22Rv1 (cell line): ENCODE results near the gene DMD.

Experiments used
- CTCF ChIP-seq: fragments of 450-650 bp; IDR thresholded peaks from 2 replicates; pipeline ENCODE4 v1.5.1; 2017; ENCODE audit warnings: mild to moderate bottlenecking
- ZFX ChIP-seq: fragments of 450-650 bp; IDR thresholded peaks from 2 replicates; pipeline ENCODE4 v1.6.1; 2017; ENCODE audit warnings: antibody characterized with exemption, borderline replicate concordance

GRCh38 chrX:32421266-32421665, 790.1 kb downstream of the DMD start:
- no peak for TF ChIP-seq CTCF
- no peak for TF ChIP-seq ZFX
